Subcutaneous preadipocyte (primary cell): ENCODE data around the gene CD8B. TPM values are rescaled to one million over a fixed set of nuclear protein-coding genes. Genes with fewer than 3 reads are reported as not detected.

Source experiments
- total RNA-seq: library from RNA; depleted of rRNA; stranded (reverse); fragments of >200 nt; gene quantifications from 2 replicates; pipeline ENCODE4 v1.2.3, GENCODE V29; 2012

CD8B gene
- not detected in 2 replicates for total RNA-seq

GRCh38 chr2:86861628-86862379 is at the start of gene CD8B:
TSS of gene CD8B (minus strand) at chr2:86861886. CDS start at chr2:86861865, 21 bp downstream.

GRCh38 chr2:86790676-86791572 is 70.8 kb downstream of the CD8B start, which contains the start of gene CD8A:
TSS of gene CD8A (minus strand) at chr2:86790913. CDS start at chr2:86790825, 88 bp downstream.

Other genes with a start within 250 kb of the CD8B start
- gene RNF103, start 238.0 kb downstream of the CD8B start, total RNA-seq, result 10.7 and 11.9 TPM in 2 replicates
- gene RMND5A, start 141.6 kb downstream of the CD8B start, total RNA-seq, result 11.4 and 16.6 TPM in 2 replicates
- under 0.01 TPM in 1 of 2 replicates, not detected in the other for gene CD8A, start 71.0 kb downstream of the CD8B start, total RNA-seq
- 0.37 and 3.5 TPM in 2 replicates for gene RGPD1, start 80.2 kb upstream of the CD8B start, total RNA-seq
- 1.2 and 1.5 TPM in 2 replicates for gene PLGLB1, start 160.0 kb upstream of the CD8B start, total RNA-seq